GM19468 (cell line): ENCODE measurements around the gene MCTP1.
A peak's percentile ranks its signal among the peaks of the same experiment; 100 is the strongest.

Source experiments
- ATAC-seq: cut with Tn5 transposase; IDR thresholded peaks from one replicate; pipeline ENCODE4 v1.9.1; 2021; ENCODE audit warnings: mild to moderate bottlenecking, moderate library complexity, moderate number of reproducible peaks; ENCODE audit not compliant: unreplicated experiment; ENCODE audit errors: extremely low read depth

The MCTP1 gene

GRCh38 chr5:94793113-94793815 lies 491.6 kb downstream of the MCTP1 start:
- peak; percentile 100 for ATAC-seq

DNA sequence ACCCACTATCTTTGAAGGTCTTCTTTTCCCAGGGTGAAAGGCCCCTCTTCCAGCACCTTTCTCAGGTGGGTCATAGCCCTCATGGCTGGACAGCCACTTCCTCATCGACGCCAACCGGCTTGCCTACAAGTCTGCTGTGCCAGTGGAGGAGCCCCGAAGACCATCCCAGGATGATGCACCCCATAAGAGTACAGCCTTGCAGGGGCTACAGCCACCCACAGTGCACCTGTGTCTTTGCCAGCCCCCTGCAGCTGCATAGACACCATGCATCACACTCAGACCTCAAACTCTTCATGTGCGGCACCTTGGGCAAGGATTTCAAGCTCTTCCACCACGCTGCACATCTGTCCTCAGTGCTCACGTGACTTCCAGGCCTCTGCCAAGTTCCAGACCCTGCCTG lies 493.1 kb downstream of the MCTP1 start:
- no peak for ATAC-seq

- ATAC-seq = no peak
Measured at GRCh38 chr5:94788527-94788926, 496.4 kb downstream of the MCTP1 start.

DNA sequence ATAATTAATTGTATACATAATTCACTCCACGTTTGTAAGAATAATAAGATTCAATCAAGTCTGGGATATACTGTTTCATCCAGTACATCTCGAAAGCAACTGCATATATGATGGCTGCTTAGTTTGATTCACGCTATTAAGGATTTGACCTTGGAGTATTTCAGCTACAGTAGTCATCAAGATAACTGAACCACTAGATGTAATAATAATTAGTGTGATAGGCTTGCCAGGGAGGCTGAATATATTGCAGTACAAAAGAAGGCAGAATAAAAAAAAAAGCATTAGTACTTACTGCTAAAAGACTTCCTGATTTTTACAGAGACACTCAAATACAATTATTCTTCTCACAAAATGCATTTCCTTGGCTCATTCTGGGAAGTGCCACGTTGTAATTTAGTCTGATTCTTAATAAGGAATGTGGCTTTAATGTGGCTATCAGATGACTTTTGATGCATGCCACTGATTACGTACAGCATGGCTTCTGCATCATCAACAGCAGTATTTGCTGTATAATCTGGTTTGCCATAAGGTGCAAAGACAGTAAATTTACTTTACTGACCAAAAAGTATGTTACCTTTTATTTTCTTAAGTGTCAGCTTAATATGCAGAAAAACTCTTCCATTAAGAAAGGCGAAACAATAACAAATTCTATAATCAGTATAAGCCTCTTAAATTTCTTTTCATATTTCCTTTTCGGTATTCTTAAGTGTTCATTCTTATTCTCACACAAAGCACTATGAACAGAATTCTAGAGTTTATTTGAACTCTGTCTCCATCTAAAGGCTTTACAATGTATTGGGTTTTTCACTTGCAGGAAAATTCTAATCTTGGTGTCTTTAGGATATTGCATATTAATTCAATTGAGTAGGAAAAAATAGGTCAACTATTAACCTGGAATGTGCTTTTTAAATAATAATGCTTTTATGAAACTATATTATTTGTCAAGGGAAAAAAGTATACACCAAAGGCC lies 500.1 kb downstream of the MCTP1 start:
- ATAC-seq = no peak

- ATAC-seq = no peak
Measured at GRCh38 chr5:94782383-94782782, 502.5 kb downstream of the MCTP1 start.

- ATAC-seq = no peak
Measured at GRCh38 chr5:94779684-94780083, 505.2 kb downstream of the MCTP1 start.

DNA sequence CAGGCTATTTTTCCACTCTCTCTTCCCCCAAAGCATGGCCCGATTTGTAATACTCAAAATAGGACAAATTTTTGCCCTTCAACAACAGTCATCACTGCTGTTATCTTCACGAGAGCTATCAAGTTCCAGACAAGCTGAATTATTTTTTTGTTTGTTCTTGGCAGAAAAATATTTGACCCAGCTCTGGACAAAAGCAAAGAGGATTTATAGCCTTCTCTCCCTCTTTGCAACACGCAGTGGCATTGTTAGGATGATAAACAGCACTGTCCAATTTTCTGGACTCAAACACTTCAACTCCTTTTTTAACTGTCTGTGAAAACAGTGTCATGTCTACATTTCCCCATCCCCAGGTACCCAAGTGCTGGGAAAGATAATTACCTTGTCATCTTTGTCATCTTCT lies 506.2 kb downstream of the MCTP1 start:
- no peak for ATAC-seq

DNA sequence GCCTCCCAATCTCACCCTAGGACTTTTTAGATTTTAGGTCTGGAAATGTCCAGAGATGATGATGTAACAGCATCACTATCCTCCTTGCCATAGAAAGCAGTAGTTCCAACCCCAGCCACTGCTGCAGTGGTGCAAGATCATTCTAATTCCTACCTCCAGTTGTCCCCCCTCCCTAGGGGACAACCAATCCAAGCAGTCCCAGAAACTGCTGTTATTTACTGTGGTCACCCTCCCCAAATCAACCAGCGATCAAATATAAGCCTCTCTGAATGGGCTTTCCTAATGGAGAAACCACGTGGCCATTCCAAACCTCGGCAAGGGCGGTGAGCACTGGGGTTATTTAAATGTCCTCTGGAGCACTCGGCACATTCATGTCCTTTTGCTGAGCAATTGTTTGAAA lies 506.6 kb downstream of the MCTP1 start:
- ATAC-seq = no peak

GRCh38 chr5:94777056-94777880 lies 507.6 kb downstream of the MCTP1 start:
- ATAC-seq = no peak

DNA sequence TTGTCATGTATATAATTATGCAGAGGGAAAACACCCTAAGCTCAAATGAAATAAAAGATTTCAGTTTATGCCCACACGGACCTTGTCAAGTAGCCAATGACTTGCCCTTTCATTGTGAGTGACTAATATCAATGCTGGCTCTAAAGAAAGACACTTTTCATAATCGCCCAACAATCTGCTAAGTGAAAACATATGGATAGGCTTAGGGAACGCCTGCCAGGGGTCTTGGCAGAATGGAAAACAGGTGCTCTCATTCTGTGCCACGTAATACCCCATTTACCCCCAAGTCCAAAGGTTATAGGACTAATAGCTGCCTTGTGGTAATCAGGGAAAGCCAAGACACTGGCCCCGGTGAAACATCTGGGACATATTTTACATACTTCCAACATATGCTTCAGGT lies 508.7 kb downstream of the MCTP1 start:
- ATAC-seq = no peak

DNA sequence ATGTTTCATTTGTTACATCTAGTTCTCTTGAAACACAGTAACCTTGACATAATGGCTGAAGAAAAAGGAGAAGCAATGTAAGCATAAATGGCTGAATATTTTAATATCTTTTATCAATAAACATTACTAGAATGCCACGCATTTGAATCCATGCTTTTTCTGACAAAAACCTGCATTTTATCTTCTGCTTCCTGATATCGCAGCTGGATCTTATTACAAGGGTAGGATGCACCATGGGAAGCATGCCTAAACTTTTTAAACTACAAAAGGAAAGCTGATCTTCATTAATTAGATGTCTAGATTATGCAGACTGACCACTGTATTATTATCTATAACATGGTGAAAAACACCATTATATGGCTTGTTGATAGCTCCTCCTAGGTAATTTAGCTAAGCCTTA lies 509.8 kb downstream of the MCTP1 start:
- no peak for ATAC-seq

- ATAC-seq = no peak
Measured at GRCh38 chr5:94771742-94772141, 513.2 kb downstream of the MCTP1 start.

- no peak for ATAC-seq
Measured at GRCh38 chr5:94769996-94770395, 514.9 kb downstream of the MCTP1 start.

- no peak for ATAC-seq
Measured at GRCh38 chr5:94761786-94762185, 523.1 kb downstream of the MCTP1 start.

DNA sequence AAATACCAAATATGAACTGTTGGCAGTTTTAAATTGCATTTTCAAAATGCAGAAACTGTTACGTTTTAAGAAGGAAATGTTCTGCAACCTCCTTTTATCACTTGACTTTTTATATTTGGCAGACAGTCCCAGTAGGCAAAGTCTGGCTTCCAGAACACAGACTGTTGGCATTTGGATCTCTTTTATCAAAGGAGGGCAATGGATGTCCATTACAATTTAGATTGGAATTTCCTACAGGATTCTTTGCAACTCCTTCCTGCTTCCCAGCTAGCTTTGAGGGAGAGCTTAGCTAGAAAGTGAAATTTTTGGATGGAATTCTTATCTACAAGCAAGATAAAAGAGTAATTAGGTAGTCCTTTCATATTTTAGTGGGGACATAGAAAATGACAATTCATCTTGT lies 523.8 kb downstream of the MCTP1 start:
- no peak for ATAC-seq

DNA sequence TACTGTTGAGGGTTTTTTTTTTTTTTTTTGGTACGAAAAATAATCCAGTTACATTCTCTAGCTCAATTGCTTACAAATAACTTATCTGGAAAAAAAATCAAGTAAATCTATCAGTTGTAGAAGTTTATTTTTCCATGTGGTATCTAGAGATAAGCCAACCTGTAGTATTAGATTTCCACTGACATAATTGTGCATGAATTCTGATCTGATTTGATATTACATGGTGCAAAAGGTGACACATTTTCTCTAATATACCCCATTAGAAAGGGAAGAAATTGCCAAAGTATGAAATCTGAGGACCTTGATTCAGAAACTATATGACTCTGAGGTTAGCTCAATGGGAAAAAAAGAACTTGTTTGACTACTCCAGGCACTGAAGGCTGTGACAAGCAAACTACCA lies 524.9 kb downstream of the MCTP1 start:
- no peak for ATAC-seq

DNA sequence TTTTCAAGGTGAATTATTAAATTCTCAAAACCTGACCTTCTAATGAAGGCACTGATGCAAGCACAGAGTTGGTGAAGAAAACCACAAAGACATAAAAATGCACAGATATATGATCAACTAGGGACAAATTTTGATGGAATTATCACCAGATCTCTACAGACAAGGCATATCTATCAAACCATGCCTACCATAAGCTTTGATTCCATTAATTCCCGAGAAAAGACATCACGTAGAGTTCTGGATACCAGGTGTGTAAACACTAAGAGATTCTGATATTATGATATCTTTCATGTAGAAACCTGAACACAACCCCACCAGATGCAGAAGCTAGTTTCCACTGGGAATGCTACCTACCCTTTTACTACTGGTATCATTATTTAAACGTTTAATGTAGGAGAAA lies 525.9 kb downstream of the MCTP1 start:
- no peak for ATAC-seq

GRCh38 chr5:94754824-94755223 lies 530.1 kb downstream of the MCTP1 start:
- ATAC-seq = no peak

GRCh38 chr5:94751460-94751859 lies 533.4 kb downstream of the MCTP1 start:
- no peak for ATAC-seq

- no peak for ATAC-seq
Measured at GRCh38 chr5:94750681-94751080, 534.2 kb downstream of the MCTP1 start.

DNA sequence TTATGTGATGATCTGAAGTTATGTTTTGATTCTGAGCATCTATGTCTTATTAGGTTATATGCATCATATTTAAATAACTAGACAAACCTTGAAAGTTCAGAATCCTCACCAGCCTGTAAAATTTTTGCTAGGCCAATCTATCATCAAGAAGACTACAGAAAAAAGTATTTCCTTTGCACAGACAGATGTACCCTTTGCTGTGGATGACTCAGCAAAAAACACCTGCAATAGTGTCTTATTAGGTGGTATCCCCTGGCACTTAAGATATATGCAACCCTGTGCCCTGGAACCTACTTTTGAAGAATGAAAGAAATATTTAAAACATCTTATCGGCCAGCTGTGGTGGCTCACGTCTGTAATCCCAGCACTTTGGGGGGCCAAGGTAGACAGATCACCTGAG lies 535.9 kb downstream of the MCTP1 start:
- ATAC-seq = no peak
